Measurements from ENCODE around the gene PPP1R12A.

Gene PPP1R12A

GRCh38 chr12:79766705-79767464, 168.0 kb downstream of the PPP1R12A start:
- no peak for DNase-seq (ENCODE audit: low read depth in 2 of 2)

DNA sequence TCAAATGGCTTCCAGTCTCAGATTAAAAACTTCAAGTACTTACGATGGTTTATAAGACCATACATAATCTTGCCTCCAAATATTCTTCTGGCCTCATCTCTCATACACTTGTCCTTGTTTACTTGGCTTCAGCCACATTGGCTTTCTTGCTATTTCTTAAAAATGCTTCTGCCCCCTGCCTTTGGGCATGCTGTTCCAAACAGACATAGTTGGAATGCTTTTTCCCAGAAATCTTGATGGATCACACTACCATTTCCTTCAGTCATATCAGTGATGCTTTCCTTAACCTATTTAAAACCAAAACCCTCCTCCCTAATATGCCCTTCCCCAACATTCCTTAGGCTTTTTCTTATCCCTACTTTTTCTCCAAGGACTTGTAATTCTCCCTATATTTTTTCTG, 169.7 kb downstream of the PPP1R12A start:
- DNase-seq (ENCODE audit: low read depth in 2 of 2), result no peak

GRCh38 chr12:79764641-79765040, 170.3 kb downstream of the PPP1R12A start:
- DNase-seq (ENCODE audit: low read depth in 2 of 2), result no peak

GRCh38 chr12:79763766-79764452, 171.0 kb downstream of the PPP1R12A start:
- DNase-seq (ENCODE audit: low read depth in 2 of 2), result no peak

- DNase-seq (ENCODE audit: low read depth in 2 of 2), result no peak
Observed at GRCh38 chr12:79761341-79761740, 173.6 kb downstream of the PPP1R12A start.

DNA sequence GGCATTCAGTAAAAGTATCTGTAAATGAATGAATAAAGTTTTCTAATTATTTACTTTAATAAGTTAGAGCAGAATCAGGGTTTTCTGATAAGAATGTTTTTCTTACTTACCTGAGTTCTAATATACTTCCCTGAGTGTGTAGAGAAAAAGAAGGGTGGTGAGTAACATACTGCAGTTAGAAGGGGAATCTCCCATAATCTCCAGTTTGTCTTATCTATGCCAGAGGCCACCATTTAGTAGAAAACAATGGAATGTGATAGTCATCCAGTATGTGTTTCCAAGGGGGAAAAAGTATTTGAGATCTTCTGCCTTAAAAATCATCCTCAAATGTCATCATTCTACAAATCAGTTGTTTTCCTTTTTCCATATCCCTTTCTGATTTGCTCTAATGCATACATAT, 187.6 kb downstream of the PPP1R12A start:
- DNase-seq (ENCODE audit: low read depth in 2 of 2), result no peak

DNA sequence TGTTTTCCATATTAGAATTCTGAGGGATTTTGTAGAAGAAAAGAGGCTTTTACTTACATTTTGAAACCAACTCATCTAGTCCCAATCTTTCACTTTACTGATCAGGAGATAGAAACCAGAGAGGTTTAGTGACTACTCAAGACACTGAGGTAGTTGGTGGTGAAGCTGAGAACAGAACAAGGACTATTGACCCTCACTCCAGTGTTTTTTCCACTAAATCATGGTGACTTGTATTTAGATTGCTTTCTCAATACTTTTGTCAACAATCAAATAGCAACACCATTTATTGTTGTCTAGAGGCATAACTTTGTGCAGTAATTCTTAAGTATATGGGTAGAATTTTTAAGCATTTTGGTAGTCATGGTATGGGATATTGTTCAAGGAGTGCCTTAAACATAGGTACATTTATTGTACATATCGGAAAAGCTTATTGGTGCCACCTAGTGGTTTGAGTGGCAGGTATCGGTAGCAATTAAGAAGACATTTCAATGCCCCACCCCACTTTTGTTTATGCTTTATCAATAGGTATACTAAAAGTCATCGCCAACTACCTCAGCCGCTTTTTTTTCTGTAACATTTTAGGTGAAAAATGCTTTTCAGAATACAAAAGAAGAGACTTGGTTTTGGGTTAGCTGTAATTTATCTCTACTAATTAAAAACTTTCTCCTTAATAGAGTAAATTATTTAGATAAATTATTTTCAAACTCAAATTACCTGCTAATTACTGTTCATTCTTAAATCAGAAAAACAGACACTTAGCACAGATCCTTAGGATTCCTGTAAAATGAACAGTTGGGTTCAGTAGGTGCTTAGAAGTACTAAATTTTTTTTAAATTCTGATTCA, 196.8 kb downstream of the PPP1R12A start:
- no peak for DNase-seq (ENCODE audit: low read depth in 2 of 2)

- DNase-seq (ENCODE audit: low read depth in 2 of 2), result no peak
Observed at GRCh38 chr12:79732638-79733037, 202.3 kb downstream of the PPP1R12A start.

DNA sequence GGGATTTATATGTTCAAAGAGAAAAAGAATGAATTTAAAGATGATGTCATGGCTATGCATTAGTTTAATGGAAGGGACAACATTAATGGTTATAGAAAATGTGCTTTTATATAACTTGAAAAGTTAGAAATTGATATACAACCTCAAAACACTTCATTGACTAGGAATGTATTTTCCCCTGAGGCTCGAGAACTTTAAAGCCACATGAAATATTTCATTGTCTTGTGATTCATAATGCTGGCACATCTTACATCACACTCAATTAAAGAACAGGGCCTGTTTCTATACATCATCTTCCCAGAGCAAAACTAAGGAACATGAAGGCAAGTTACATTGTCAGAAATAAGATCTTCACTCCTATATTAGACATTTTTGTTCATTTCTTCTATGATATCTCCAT, 208.9 kb downstream of the PPP1R12A start:
- no peak for DNase-seq (ENCODE audit: low read depth in 2 of 2)
